K562 (cell line): Measurements from ENCODE around the gene HAAO. TPM values are rescaled to one million over a fixed set of nuclear protein-coding genes. Genes with fewer than 3 reads are reported as not detected.

Experiments used
- E2F5 ChIP-seq: sonication (generic); formaldehyde crosslinking; IDR thresholded peaks from 2 replicates; pipeline ENCODE4 v1.8.0; 2022; ENCODE audit warnings: mild to moderate bottlenecking, missing genetic modification reagents
- E2F6 ChIP-seq, 2 experiments: IDR thresholded peaks; 2 replicates each; pipeline ENCODE4 v1.6.1; 2011; ENCODE audit warnings: borderline replicate concordance in 1 of 2, control low read depth in 1 of 2, low read depth in 1 of 2, low read length in 1 of 2, mild to moderate bottlenecking in 1 of 2, mixed read lengths in 1 of 2, moderate library complexity in 1 of 2; ENCODE audit not compliant: insufficient read depth in 1 of 2, insufficient read length in 1 of 2, poor library complexity in 1 of 2, severe bottlenecking in 1 of 2; ENCODE audit errors: extremely low read depth in 1 of 2
- ELF4 ChIP-seq: fragments of 450-650 bp; formaldehyde crosslinking; IDR thresholded peaks from 2 replicates; pipeline ENCODE4 v1.4.0; 2022; ENCODE audit warnings: missing genetic modification characterization
- HBP1 ChIP-seq: fragments of 450-650 bp; formaldehyde crosslinking; IDR thresholded peaks from 2 replicates; pipeline ENCODE4 v1.4.0; 2022; ENCODE audit warnings: missing genetic modification characterization
- HEY1 ChIP-seq: fragments of 250-450 bp; sonication (Bioruptor Pico); IDR thresholded peaks from 2 replicates; pipeline ENCODE4 v1.5.0; 2020; ENCODE audit warnings: mild to moderate bottlenecking, moderate library complexity, borderline replicate concordance
- KAT7 ChIP-seq: sonication (generic); formaldehyde crosslinking; IDR thresholded peaks from 2 replicates; pipeline ENCODE4 v1.8.0; 2022; ENCODE audit warnings: missing genetic modification reagents, mild to moderate bottlenecking, borderline replicate concordance
- MAX ChIP-seq: sonication (generic); formaldehyde crosslinking; IDR thresholded peaks from 2 replicates; pipeline ENCODE4 v1.9.0; 2022; ENCODE audit warnings: mild to moderate bottlenecking, missing genetic modification reagents
- MBD2 ChIP-seq: sonication (generic); IDR thresholded peaks from 2 replicates; pipeline ENCODE4 v1.6.1; 2016; ENCODE audit warnings: low read depth, borderline replicate concordance
- USF2 ChIP-seq: sonication (generic); formaldehyde crosslinking; IDR thresholded peaks from 2 replicates; pipeline ENCODE4 v1.5.0; 2020; ENCODE audit warnings: missing genetic modification reagents
- ZBTB33 ChIP-seq: sonication (generic); formaldehyde crosslinking; IDR thresholded peaks from 2 replicates; pipeline ENCODE4 v1.8.1; 2023; ENCODE audit warnings: mild to moderate bottlenecking, missing genetic modification reagents
- ZFP91 ChIP-seq: sonication (generic); formaldehyde crosslinking; IDR thresholded peaks from 2 replicates; pipeline ENCODE4 v1.8.0; 2022; ENCODE audit warnings: mild to moderate bottlenecking, missing genetic modification reagents
- ZHX1 ChIP-seq: fragments of 150-350 bp; conservative IDR thresholded peaks from 2 replicates; pipeline ENCODE4 v1.6.1; 2014; ENCODE audit warnings: low read length
- ZNF79 ChIP-seq: fragments of 250-450 bp; sonication (Bioruptor Pico); IDR thresholded peaks from 2 replicates; pipeline ENCODE4 v1.4.0; 2020; ENCODE audit warnings: low read depth, mild to moderate bottlenecking, moderate library complexity
- polyA plus RNA-seq, 8 experiments: library from polyadenylated mRNA; depleted of rRNA in 4 of 8; stranded (reverse) in 5 of 8; unstranded in 3 of 8; fragments of >200 nt; fragmentation: Nextera tagmentation in 2 of 8; fragmentation: Illumina TruSeq in 1 of 8; extraction: Ambion mirVana in 2 of 8; extraction: Trizol in 1 of 8; gene quantifications; 2 replicates each; pipeline versions ENCODE4 v1.2.1 to v1.2.3, GENCODE V29; 2011 to 2014; ENCODE audit warnings: inconsistent platforms in 1 of 8, missing spikeins in 1 of 8
- total RNA-seq, 7 experiments: library from RNA; depleted of rRNA in 6 of 7; stranded (reverse); fragments of >200 nt in 6 of 7; fragmentation: Illumina TruSeq in 2 of 7; extraction: Trizol in 2 of 7; gene quantifications; 2 replicates each; pipeline versions ENCODE4 v1.2.1 to v1.2.3, GENCODE V29; 2011 to 2021; ENCODE audit warnings: low replicate concordance in 1 of 7

HAAO gene
- total and polyA plus RNA-seq, 9 of the 15 experiments (the other 6 are each of a cell fraction or from before 2014, with no cell fraction given), result not detected

GRCh38 chr2:42770288-42771131 is 21.9 kb downstream of the HAAO start (continued):
- TF ChIP-seq ZHX1 (no peak), ZNF79 (CRISPR knock-in tag) (no peak), HBP1 (CRISPR knock-in tag) (no peak), ZBTB33 (CRISPR knock-in tag) (no peak; the same call in 1 of the 2 replicates), ELF4 (CRISPR knock-in tag) (no peak), USF2 (CRISPR knock-in tag) (peak; percentile 62), HEY1 (no peak), MAX (CRISPR knock-in tag) (peak; percentile 86), E2F5 (CRISPR knock-in tag) (no peak), ZFP91 (CRISPR knock-in tag) (no peak), KAT7 (CRISPR knock-in tag) (no peak), MBD2 (no peak), E2F6 (IDR thresholded peaks at IDR 0.05; ENCODE audit: borderline replicate concordance in 1 of 2, extremely low read depth in 1 of 2, insufficient read depth in 1 of 2, insufficient read length in 1 of 2, low read depth in 1 of 2, low read length in 1 of 2, poor library complexity in 1 of 2, severe bottlenecking in 1 of 2) (peak in 1 of 2 experiments; percentile 69)
